HepG2 (cell line): ENCODE data around the gene AIP. TPM values are rescaled to one million over a fixed set of nuclear protein-coding genes. Genes with fewer than 3 reads are reported as not detected.

Experiments
- CBX1 ChIP-seq: IDR thresholded peaks from one replicate; pipeline ENCODE4 v1.6.1; 2016; ENCODE audit warnings: antibody characterized with exemption, low read depth
- CHD4 ChIP-seq: fragments of 200-600 bp; sonication (generic); IDR thresholded peaks from 2 replicates; pipeline ENCODE4 v1.7.0; 2017; ENCODE audit warnings: mild to moderate bottlenecking, low read length, borderline replicate concordance
- HDAC2 ChIP-seq: sonication (generic); formaldehyde crosslinking; IDR thresholded peaks from 2 replicates; pipeline ENCODE4 v1.4.0; 2020; ENCODE audit warnings: missing genetic modification reagents
- NBN ChIP-seq: fragments of 450-650 bp; conservative IDR thresholded peaks from 2 replicates; pipeline ENCODE4 v1.6.1; 2017
- PLRG1 ChIP-seq: fragments of 450-650 bp; conservative IDR thresholded peaks from 2 replicates; pipeline ENCODE4 v1.6.1; 2016
- PRDM15 ChIP-seq: sonication (generic); formaldehyde crosslinking; IDR thresholded peaks from 2 replicates; pipeline ENCODE4 v1.4.0; 2020; ENCODE audit warnings: missing genetic modification reagents
- RFX3 ChIP-seq: IDR thresholded peaks from 2 replicates; pipeline ENCODE4 v1.6.1; 2016; ENCODE audit warnings: missing biosample characterization, missing genetic modification reagents
- SALL1 ChIP-seq: sonication (generic); formaldehyde crosslinking; IDR thresholded peaks from 2 replicates; pipeline ENCODE4 v1.8.0; 2022; ENCODE audit warnings: mild to moderate bottlenecking, missing genetic modification reagents
- THAP7 ChIP-seq: sonication (generic); formaldehyde crosslinking; IDR thresholded peaks from 2 replicates; pipeline ENCODE4 v1.8.1; 2023; ENCODE audit warnings: mild to moderate bottlenecking, missing genetic modification reagents
- TRIM24 ChIP-seq: sonication (generic); formaldehyde crosslinking; IDR thresholded peaks from 2 replicates; pipeline ENCODE4 v1.8.0; 2022; ENCODE audit warnings: mild to moderate bottlenecking, missing genetic modification reagents
- ZFAT ChIP-seq: sonication (generic); formaldehyde crosslinking; conservative IDR thresholded peaks from 2 replicates; pipeline ENCODE4 v1.8.1; 2023; ENCODE audit warnings: missing genetic modification reagents, inconsistent platforms
- ZMAT3 ChIP-seq: sonication (generic); formaldehyde crosslinking; conservative IDR thresholded peaks from 2 replicates; pipeline ENCODE4 v1.7.0; 2021; ENCODE audit warnings: missing genetic modification reagents
- ZMYM3 ChIP-seq: sonication (generic); formaldehyde crosslinking; IDR thresholded peaks from 2 replicates; pipeline ENCODE4 v1.5.1; 2020; ENCODE audit warnings: mild to moderate bottlenecking, missing genetic modification reagents
- ZNF446 ChIP-seq: sonication (generic); formaldehyde crosslinking; IDR thresholded peaks from 2 replicates; pipeline ENCODE4 v1.5.0; 2020; ENCODE audit warnings: mild to moderate bottlenecking, missing genetic modification reagents
- ZNF510 ChIP-seq: sonication (generic); formaldehyde crosslinking; IDR thresholded peaks from 2 replicates; pipeline ENCODE4 v1.4.0; 2020; ENCODE audit warnings: low read depth, mild to moderate bottlenecking, missing genetic modification reagents
- ZNF740 ChIP-seq: sonication (generic); formaldehyde crosslinking; IDR thresholded peaks from 2 replicates; pipeline ENCODE4 v1.4.0; 2020; ENCODE audit warnings: missing genetic modification reagents
- polyA plus RNA-seq, 8 experiments: library from polyadenylated mRNA; depleted of rRNA in 3 of 8; stranded (reverse) in 7 of 8; unstranded in 1 of 8; fragments of >200 nt; fragmentation: Illumina TruSeq in 4 of 8; extraction: Trizol in 4 of 8; gene quantifications; 2 replicates each; pipeline versions ENCODE4 v1.2.1 to v1.2.3, GENCODE V29; 2011 to 2016; ENCODE audit warnings: low read depth in 4 of 8, missing spikeins in 1 of 8, mixed read lengths in 1 of 8; ENCODE audit not compliant: insufficient read depth in 1 of 8
- total RNA-seq, 5 experiments: library from RNA; depleted of rRNA; stranded (reverse); fragments of >200 nt; fragmentation: Illumina TruSeq; extraction: Trizol; gene quantifications; 2 replicates each; pipeline ENCODE4 v1.2.3, GENCODE V29; 2016; ENCODE audit warnings: low read depth in 1 of 5
- TF ChIP-seq, protein P1 (sequence below): sonication (generic); formaldehyde crosslinking; IDR thresholded peaks from 2 replicates; pipeline ENCODE4 v1.9.0; 2021; ENCODE audit warnings: mild to moderate bottlenecking, missing genetic modification reagents
- TF ChIP-seq, protein P2 (sequence below): sonication (generic); formaldehyde crosslinking; IDR thresholded peaks from 2 replicates; pipeline ENCODE4 v1.5.0; 2020; ENCODE audit warnings: missing genetic modification reagents, mild to moderate bottlenecking, borderline replicate concordance

AIP gene
- total and polyA plus RNA-seq, 2 of the 13 experiments (the other 11 are each of a cell fraction or from before 2014, with no cell fraction given), result 51.8 to 110 TPM

DNA sequence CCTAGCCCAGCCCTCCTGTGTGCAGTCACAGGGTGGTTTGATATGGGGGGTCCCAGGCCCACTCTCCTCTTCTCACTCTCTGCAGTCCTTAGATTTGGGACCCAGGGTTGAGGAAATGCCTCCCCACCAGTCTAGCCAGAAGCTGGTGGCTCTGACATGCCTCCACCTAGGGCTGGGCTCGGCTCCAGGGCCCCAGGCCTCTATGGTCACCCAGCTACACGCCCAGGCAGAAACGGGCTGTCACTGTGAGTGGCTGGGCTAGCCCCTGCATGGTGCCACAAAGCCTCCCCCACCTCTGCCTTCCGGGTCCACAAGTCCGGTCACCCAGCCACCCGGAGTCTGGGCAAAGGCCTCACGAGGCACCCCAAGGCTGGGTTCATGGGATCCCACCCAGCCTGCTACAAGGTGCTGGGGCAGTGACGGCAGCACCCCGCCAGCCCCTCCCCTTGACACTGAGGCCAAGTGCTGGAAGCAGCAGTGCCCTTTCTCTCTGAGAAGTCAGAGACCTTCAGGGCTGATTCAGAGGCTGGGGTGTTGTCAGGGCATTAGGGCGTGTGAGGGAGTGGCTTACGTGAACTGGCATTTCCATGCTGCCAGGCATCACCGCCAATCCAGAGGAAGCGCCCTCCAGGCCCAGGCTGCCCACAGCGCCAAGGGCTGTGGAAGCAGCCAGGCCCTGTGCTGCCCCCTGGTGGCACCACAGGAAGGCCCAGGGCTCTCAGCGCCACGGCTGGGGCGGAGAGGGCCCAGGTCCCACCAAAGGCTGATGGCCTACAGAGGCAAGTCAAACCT is 23.0 kb downstream of the AIP start (continued):
- TF ChIP-seq THAP7 (no peak), ZNF510 (CRISPR knock-in tag) (no peak), NBN (no peak), ZMYM3 (CRISPR knock-in tag) (peak; percentile 32; the same call in 1 of the 2 replicates), ZMAT3 (CRISPR knock-in tag) (0 out of 2 replicates have a peak, but pooled peaks have one; percentile 22), SALL1 (CRISPR knock-in tag) (no peak), CHD4 (no peak), ZNF740 (CRISPR knock-in tag) (no peak), ZNF446 (CRISPR knock-in tag) (no peak), HDAC2 (0 out of 2 replicates have a peak, but pooled peaks have one; percentile 6), CBX1 (no peak), ZFAT (CRISPR knock-in tag) (no peak), PRDM15 (no peak), TRIM24 (CRISPR knock-in tag) (no peak), RFX3 (CRISPR knock-in tag) (no peak), PLRG1 (no peak)
- TF ChIP-seq, protein P1, sequence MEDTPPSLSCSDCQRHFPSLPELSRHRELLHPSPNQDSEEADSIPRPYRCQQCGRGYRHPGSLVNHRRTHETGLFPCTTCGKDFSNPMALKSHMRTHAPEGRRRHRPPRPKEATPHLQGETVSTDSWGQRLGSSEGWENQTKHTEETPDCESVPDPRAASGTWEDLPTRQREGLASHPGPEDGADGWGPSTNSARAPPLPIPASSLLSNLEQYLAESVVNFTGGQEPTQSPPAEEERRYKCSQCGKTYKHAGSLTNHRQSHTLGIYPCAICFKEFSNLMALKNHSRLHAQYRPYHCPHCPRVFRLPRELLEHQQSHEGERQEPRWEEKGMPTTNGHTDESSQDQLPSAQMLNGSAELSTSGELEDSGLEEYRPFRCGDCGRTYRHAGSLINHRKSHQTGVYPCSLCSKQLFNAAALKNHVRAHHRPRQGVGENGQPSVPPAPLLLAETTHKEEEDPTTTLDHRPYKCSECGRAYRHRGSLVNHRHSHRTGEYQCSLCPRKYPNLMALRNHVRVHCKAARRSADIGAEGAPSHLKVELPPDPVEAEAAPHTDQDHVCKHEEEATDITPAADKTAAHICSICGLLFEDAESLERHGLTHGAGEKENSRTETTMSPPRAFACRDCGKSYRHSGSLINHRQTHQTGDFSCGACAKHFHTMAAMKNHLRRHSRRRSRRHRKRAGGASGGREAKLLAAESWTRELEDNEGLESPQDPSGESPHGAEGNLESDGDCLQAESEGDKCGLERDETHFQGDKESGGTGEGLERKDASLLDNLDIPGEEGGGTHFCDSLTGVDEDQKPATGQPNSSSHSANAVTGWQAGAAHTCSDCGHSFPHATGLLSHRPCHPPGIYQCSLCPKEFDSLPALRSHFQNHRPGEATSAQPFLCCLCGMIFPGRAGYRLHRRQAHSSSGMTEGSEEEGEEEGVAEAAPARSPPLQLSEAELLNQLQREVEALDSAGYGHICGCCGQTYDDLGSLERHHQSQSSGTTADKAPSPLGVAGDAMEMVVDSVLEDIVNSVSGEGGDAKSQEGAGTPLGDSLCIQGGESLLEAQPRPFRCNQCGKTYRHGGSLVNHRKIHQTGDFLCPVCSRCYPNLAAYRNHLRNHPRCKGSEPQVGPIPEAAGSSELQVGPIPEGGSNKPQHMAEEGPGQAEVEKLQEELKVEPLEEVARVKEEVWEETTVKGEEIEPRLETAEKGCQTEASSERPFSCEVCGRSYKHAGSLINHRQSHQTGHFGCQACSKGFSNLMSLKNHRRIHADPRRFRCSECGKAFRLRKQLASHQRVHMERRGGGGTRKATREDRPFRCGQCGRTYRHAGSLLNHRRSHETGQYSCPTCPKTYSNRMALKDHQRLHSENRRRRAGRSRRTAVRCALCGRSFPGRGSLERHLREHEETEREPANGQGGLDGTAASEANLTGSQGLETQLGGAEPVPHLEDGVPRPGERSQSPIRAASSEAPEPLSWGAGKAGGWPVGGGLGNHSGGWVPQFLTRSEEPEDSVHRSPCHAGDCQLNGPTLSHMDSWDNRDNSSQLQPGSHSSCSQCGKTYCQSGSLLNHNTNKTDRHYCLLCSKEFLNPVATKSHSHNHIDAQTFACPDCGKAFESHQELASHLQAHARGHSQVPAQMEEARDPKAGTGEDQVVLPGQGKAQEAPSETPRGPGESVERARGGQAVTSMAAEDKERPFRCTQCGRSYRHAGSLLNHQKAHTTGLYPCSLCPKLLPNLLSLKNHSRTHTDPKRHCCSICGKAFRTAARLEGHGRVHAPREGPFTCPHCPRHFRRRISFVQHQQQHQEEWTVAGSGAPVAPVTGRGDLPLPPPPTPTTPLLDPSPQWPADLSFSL (CRISPR knock-in tag), result no peak
- TF ChIP-seq, protein P2, sequence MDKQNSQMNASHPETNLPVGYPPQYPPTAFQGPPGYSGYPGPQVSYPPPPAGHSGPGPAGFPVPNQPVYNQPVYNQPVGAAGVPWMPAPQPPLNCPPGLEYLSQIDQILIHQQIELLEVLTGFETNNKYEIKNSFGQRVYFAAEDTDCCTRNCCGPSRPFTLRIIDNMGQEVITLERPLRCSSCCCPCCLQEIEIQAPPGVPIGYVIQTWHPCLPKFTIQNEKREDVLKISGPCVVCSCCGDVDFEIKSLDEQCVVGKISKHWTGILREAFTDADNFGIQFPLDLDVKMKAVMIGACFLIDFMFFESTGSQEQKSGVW, result no peak
